Measurements from ENCODE around the gene CLUH.

The CLUH gene

DNA sequence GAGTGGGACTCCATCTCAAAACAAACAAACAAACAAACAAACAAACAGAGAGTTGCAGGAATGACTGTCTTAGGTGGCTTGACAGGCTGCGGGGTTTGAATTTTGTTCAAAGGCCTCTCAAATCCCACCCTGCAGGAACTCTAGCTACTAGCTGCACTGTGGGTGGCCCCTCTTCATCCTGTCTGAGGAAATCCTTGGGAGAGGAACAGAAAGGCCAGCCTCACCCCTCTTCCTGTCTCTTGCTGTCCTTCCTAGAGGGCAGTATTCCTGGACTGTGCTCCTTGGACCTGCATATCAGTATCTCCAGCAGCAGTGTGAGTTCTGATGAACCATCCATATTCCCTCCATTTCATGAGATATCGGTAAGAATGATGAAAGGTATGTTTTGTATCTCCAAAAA lies 39.9 kb upstream of the CLUH start:
- no peaks in the 10 kb centered on the region for H3K36me3 ChIP-seq (ENCODE audit: control insufficient read depth in 1 of 2, insufficient read depth in 2 of 2, low read length in 2 of 2)
- no peak overlapping the region for H4K8ac ChIP-seq (ENCODE audit: low read depth, low read length)
- H3K4ac ChIP-seq (ENCODE audit: low read depth, low read length): no peak overlapping the region
- H3K23ac ChIP-seq (ENCODE audit: low read length): no peak overlapping the region
- no peak overlapping the region for H3K18ac ChIP-seq (ENCODE audit: low read length)
- no peak overlapping the region for H2BK5ac ChIP-seq (ENCODE audit: low read depth, low read length, poor library complexity)
- no peak overlapping the region for H3K4me2 ChIP-seq (ENCODE audit: low read length)
- H2AFZ ChIP-seq (ENCODE audit: insufficient read depth, low read length, poor library complexity): no peak overlapping the region
- WGBS (ENCODE audit: extremely low coverage, insufficient coverage, insufficient read length): no CpG with 5 or more reads among the region's 2 CpGs
- no peak overlapping the region for H3K9ac ChIP-seq (ENCODE audit: low read length)
- no peak overlapping the region for H2BK12ac ChIP-seq (ENCODE audit: low read length)
- H3K79me1 ChIP-seq (ENCODE audit: low read length): no peaks in the 10 kb centered on the region
- H3K79me2 ChIP-seq (ENCODE audit: control insufficient read depth, insufficient read depth, low read length, poor library complexity): no peaks in the 10 kb centered on the region
- peaks cover 10 to 15% of the 10 kb centered on the region in 2 experiments for H3K4me1 ChIP-seq (ENCODE audit: control insufficient read depth in 1 of 2, insufficient read depth in 2 of 2, low read length in 2 of 2)
- no peak overlapping the region for H3K27ac ChIP-seq (ENCODE audit: low read depth, low read length)
- H3K14ac ChIP-seq (ENCODE audit: low read length): no peak overlapping the region
- H4K91ac ChIP-seq (ENCODE audit: low read depth, low read length): no peak overlapping the region
- no peak overlapping the region for H2AK5ac ChIP-seq (ENCODE audit: low read length)
- no peak overlapping the region for H2BK120ac ChIP-seq (ENCODE audit: insufficient read depth, low read length, poor library complexity)
- peaks cover 24% of the 10 kb centered on the region for H3K27me3 ChIP-seq (ENCODE audit: insufficient read depth, low read length)
- no peaks in the 10 kb centered on the region for H3K9me3 ChIP-seq (ENCODE audit: insufficient read depth, low read depth, low read length)
- no peak for DNase-seq
- H3K4me3 ChIP-seq (ENCODE audit: low read depth, low read length): no peak overlapping the region
- H4K12ac ChIP-seq (ENCODE audit: low read depth, low read length): no peak overlapping the region

GRCh38 chr17:2750721-2751120 lies 39.2 kb upstream of the CLUH start:
- no peak overlapping the region for H3K9ac ChIP-seq (ENCODE audit: low read length)
- H2AK5ac ChIP-seq (ENCODE audit: low read length): no peak overlapping the region
- no peak overlapping the region for H3K27ac ChIP-seq (ENCODE audit: low read depth, low read length)
- DNase-seq: no peak
- H2BK12ac ChIP-seq (ENCODE audit: low read length): no peak overlapping the region
- H3K18ac ChIP-seq (ENCODE audit: low read length): no peak overlapping the region
- H3K27me3 ChIP-seq (ENCODE audit: insufficient read depth, low read length): peaks cover 16% of the 10 kb centered on the region
- H4K8ac ChIP-seq (ENCODE audit: low read depth, low read length): no peak overlapping the region
- WGBS (ENCODE audit: extremely low coverage, insufficient coverage, insufficient read length): no CpG with 5 or more reads among the region's 2 CpGs
- H2BK5ac ChIP-seq (ENCODE audit: low read depth, low read length, poor library complexity): no peak overlapping the region
- no peak overlapping the region for H2BK120ac ChIP-seq (ENCODE audit: insufficient read depth, low read length, poor library complexity)
- H4K12ac ChIP-seq (ENCODE audit: low read depth, low read length): no peak overlapping the region
- H3K9me3 ChIP-seq (ENCODE audit: insufficient read depth, low read depth, low read length): no peaks in the 10 kb centered on the region
- no peaks in the 10 kb centered on the region for H3K36me3 ChIP-seq (ENCODE audit: control insufficient read depth in 1 of 2, insufficient read depth in 2 of 2, low read length in 2 of 2)
- no peaks in the 10 kb centered on the region for H3K79me2 ChIP-seq (ENCODE audit: control insufficient read depth, insufficient read depth, low read length, poor library complexity)
- H3K4me1 ChIP-seq (ENCODE audit: control insufficient read depth in 1 of 2, insufficient read depth in 2 of 2, low read length in 2 of 2): peaks cover 6 to 9% of the 10 kb centered on the region in 2 experiments
- H3K4me3 ChIP-seq (ENCODE audit: low read depth, low read length): no peak overlapping the region
- H4K91ac ChIP-seq (ENCODE audit: low read depth, low read length): no peak overlapping the region
- H3K4ac ChIP-seq (ENCODE audit: low read depth, low read length): no peak overlapping the region
- H3K79me1 ChIP-seq (ENCODE audit: low read length): no peaks in the 10 kb centered on the region
- no peak overlapping the region for H3K14ac ChIP-seq (ENCODE audit: low read length)
- H3K4me2 ChIP-seq (ENCODE audit: low read length): no peak overlapping the region
- no peak overlapping the region for H2AFZ ChIP-seq (ENCODE audit: insufficient read depth, low read length, poor library complexity)
- no peak overlapping the region for H3K23ac ChIP-seq (ENCODE audit: low read length)

- Histone ChIP-seq H2BK120ac (ENCODE audit: insufficient read depth, low read length, poor library complexity) (no peak overlapping the region), H3K9ac (ENCODE audit: low read length) (no peak overlapping the region), H3K4me1 (ENCODE audit: control insufficient read depth in 1 of 2, insufficient read depth in 2 of 2, low read length in 2 of 2) (peaks cover 3 to 4% of the 10 kb centered on the region in 2 experiments), H3K18ac (ENCODE audit: low read length) (no peak overlapping the region), H2AK5ac (ENCODE audit: low read length) (no peak overlapping the region), H3K27me3 (ENCODE audit: insufficient read depth, low read length) (peaks cover 11% of the 10 kb centered on the region), H2BK12ac (ENCODE audit: low read length) (no peak overlapping the region), H3K79me1 (ENCODE audit: low read length) (no peaks in the 10 kb centered on the region), H4K12ac (ENCODE audit: low read depth, low read length) (no peak overlapping the region), H4K91ac (ENCODE audit: low read depth, low read length) (no peak overlapping the region), H3K36me3 (ENCODE audit: control insufficient read depth in 1 of 2, insufficient read depth in 2 of 2, low read length in 2 of 2) (no peaks in the 10 kb centered on the region), H3K4me2 (ENCODE audit: low read length) (peak overlapping the region; percentile 56), H3K4me3 (ENCODE audit: low read depth, low read length) (no peak overlapping the region), H3K79me2 (ENCODE audit: control insufficient read depth, insufficient read depth, low read length, poor library complexity) (no peaks in the 10 kb centered on the region), H3K9me3 (ENCODE audit: insufficient read depth, low read depth, low read length) (no peaks in the 10 kb centered on the region), H3K14ac (ENCODE audit: low read length) (no peak overlapping the region), H2BK5ac (ENCODE audit: low read depth, low read length, poor library complexity) (no peak overlapping the region), H4K8ac (ENCODE audit: low read depth, low read length) (no peak overlapping the region), H3K4ac (ENCODE audit: low read depth, low read length) (no peak overlapping the region), H3K27ac (ENCODE audit: low read depth, low read length) (no peak overlapping the region), H2AFZ (ENCODE audit: insufficient read depth, low read length, poor library complexity) (no peak overlapping the region), H3K23ac (ENCODE audit: low read length) (no peak overlapping the region)
- DNase-seq: peak; percentile 89
- no CpG with 5 or more reads among the region's 35 CpGs for WGBS (ENCODE audit: extremely low coverage, insufficient coverage, insufficient read length)
Measured at GRCh38 chr17:2749784-2750181, 38.2 kb upstream of the CLUH start.

DNA sequence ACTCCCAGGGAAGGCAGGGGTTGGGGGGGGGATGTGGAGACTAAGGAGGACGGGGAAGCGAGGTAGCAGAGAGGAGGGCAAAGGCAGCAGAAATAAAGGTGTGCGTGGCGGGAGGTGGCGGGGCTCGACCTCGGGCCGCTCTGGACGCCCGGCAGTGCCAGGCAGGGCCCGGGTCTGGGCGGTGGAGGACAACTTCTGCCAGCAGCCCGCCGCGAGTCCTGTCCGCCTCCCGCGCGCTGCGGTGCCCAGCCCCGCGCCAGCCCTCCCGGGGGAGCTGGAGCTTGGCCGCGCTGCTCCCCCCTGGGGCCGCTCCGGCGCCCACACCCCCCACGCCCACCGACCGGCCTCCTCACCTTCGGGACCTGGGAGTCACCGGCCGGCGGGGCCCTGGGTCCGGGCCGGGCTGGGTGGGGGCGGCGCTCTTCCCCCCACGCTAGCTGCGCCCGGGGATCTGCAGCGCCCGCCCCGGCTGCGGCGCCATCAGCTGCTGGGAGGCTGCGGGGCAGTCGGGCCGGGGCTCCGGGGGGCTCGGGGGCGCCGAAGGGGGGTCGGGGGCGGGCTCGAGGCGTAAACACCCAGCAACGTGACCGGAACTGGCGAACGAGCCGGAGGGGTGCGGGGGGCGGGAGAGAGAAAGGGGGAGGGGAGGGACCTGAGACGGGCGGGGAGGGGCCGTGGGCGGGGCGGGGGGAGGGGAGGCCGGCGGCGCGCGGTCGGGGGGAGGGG lies 37.7 kb upstream of the CLUH start, which contains the start of gene CCDC92B:
Gene CCDC92B (minus strand): TSS at position 595 of the 726 bp plus-strand sequence. CDS start 14,507 bp downstream, outside the sequence.
- Histone ChIP-seq H3K9me3 (ENCODE audit: insufficient read depth, low read depth, low read length) (no peaks in the 10 kb centered on the region), H2BK120ac (ENCODE audit: insufficient read depth, low read length, poor library complexity) (no peak within 1 kb of the TSS), H3K4ac (ENCODE audit: low read depth, low read length) (no peak within 1 kb of the TSS), H4K91ac (ENCODE audit: low read depth, low read length) (no peak within 1 kb of the TSS), H3K27me3 (ENCODE audit: insufficient read depth, low read length) (peaks cover 11% of the 10 kb centered on the region), H3K27ac (ENCODE audit: low read depth, low read length) (no peak within 1 kb of the TSS), H4K12ac (ENCODE audit: low read depth, low read length) (no peak within 1 kb of the TSS), H3K14ac (ENCODE audit: low read length) (no peak within 1 kb of the TSS), H3K79me2 (ENCODE audit: control insufficient read depth, insufficient read depth, low read length, poor library complexity) (no peaks in the 10 kb centered on the region), H2AFZ (ENCODE audit: insufficient read depth, low read length, poor library complexity) (no peak within 1 kb of the TSS), H2BK12ac (ENCODE audit: low read length) (no peak within 1 kb of the TSS), H2AK5ac (ENCODE audit: low read length) (no peak within 1 kb of the TSS), H3K23ac (ENCODE audit: low read length) (no peak within 1 kb of the TSS), H3K79me1 (ENCODE audit: low read length) (no peaks in the 10 kb centered on the region), H3K4me3 (ENCODE audit: low read depth, low read length) (no peak within 1 kb of the TSS), H3K4me2 (ENCODE audit: low read length) (peak within 1 kb of the TSS; percentile 71), H3K4me1 (ENCODE audit: control insufficient read depth in 1 of 2, insufficient read depth in 2 of 2, low read length in 2 of 2) (peaks cover 3 to 4% of the 10 kb centered on the region in 2 experiments), H4K8ac (ENCODE audit: low read depth, low read length) (no peak within 1 kb of the TSS), H3K18ac (ENCODE audit: low read length) (no peak within 1 kb of the TSS), H2BK5ac (ENCODE audit: low read depth, low read length, poor library complexity) (no peak within 1 kb of the TSS), H3K36me3 (ENCODE audit: control insufficient read depth in 1 of 2, insufficient read depth in 2 of 2, low read length in 2 of 2) (no peaks in the 10 kb centered on the region), H3K9ac (ENCODE audit: low read length) (no peak within 1 kb of the TSS)
- DNase-seq: no peak
- WGBS (ENCODE audit: extremely low coverage, insufficient coverage, insufficient read length): no CpG with 5 or more reads among the region's 76 CpGs

Data from trophoblast cell (in vitro differentiated cells and primary cell).